Thyroid gland (tissue), 4 donors: ENCODE data around the gene LSM14A. TPM values are rescaled to one million over a fixed set of nuclear protein-coding genes. Genes with fewer than 3 reads are reported as not detected.

Source experiments
- DNase-seq, 2 donors: peaks; one replicate each; pipeline ENCODE4 v3.0.0-alpha.2; 2019
- H3K27ac ChIP-seq, 3 donors: fragments of 200-600 bp; sonication (generic); 1 replicate in 2 of 3; 2 replicates in 1 of 3; pipeline ENCODE4 v1.5.1; 2016 to 2019; ENCODE audit warnings: mild to moderate bottlenecking in 1 of 3, moderate library complexity in 1 of 3
- H3K27me3 ChIP-seq: fragments of 200-600 bp; sonication (generic); one replicate; pipeline ENCODE4 v1.5.1; 2019
- H3K36me3 ChIP-seq, 2 donors: fragments of 200-600 bp; sonication (generic); one replicate each; pipeline ENCODE4 v1.5.1; 2016 to 2019
- H3K4me1 ChIP-seq, 2 donors: fragments of 200-600 bp; sonication (generic); one replicate each; pipeline ENCODE4 v1.5.1; 2017 to 2019
- H3K4me3 ChIP-seq, 3 donors: fragments of 200-600 bp; sonication (generic); replicated peaks in 1 of 3; 1 replicate in 2 of 3; 2 replicates in 1 of 3; pipeline ENCODE4 v1.5.1; 2016; ENCODE audit warnings: mild to moderate bottlenecking in 1 of 3
- H3K9me3 ChIP-seq: fragments of 200-600 bp; sonication (generic); one replicate; pipeline ENCODE4 v1.5.1; 2017
- CTCF ChIP-seq, 6 experiments: fragments of 200-600 bp in 3 of 6; fragments of 450-650 bp in 3 of 6; sonication (generic) in 3 of 6; IDR thresholded peaks; one replicate each; pipeline ENCODE4 v1.5.1; 2016 to 2019; ENCODE audit warnings: antibody characterized with exemption in 6 of 6, mild to moderate bottlenecking in 2 of 6, inconsistent platforms in 1 of 6, moderate library complexity in 1 of 6
- POLR2A ChIP-seq, 2 donors: fragments of 450-650 bp; IDR thresholded peaks; one replicate each; pipeline ENCODE4 v1.6.1; 2017; ENCODE audit warnings: antibody characterized with exemption in 2 of 2, mild to moderate bottlenecking in 2 of 2, moderate library complexity in 1 of 2
- WGBS, 2 donors: methylation state at CpG; one replicate each; pipeline ENCODE4 v1.1.5; 2017; 5-methylcytosine and 5-hydroxymethylcytosine counted together
- intact Hi-C: fragments of 100-400 bp; cut with DNase I; formaldehyde crosslinking; loops from one replicate; pipeline ENCODE4 v1.15.1; 2023
- total RNA-seq, 4 donors: library from RNA; depleted of rRNA; stranded (reverse); fragments of >200 nt; gene quantifications; one replicate each; pipeline ENCODE4 v1.2.3, GENCODE V29; 2016

Gene LSM14A
- total RNA-seq, 4 donors from 2014 or later = 137 to 253 (median 168) TPM

- no peaks in the 10 kb centered on the region for H3K9me3 ChIP-seq
- no peak overlapping the region for H3K4me3 ChIP-seq
- H3K36me3 ChIP-seq = peaks cover 0 to 1% of the 10 kb centered on the region in 2 donors
- no peak for DNase-seq
- TF ChIP-seq POLR2A (IDR thresholded peaks at IDR 0.05) (no peak), CTCF (IDR thresholded peaks at IDR 0.05) (no peak)
- intact Hi-C loops = no loop called here
- no peak overlapping the region for H3K27ac ChIP-seq
- H3K4me1 ChIP-seq = peaks cover 48 to 63% of the 10 kb centered on the region in 2 donors
- WGBS, 2 donors = 72 to 82% methylated on average over 2 of the region's 2 CpGs
- H3K27me3 ChIP-seq = no peaks in the 10 kb centered on the region
Measured at GRCh38 chr19:34189199-34189916, 17.1 kb downstream of the LSM14A start.

- 19 to 28% methylated on average over 1 of the region's 1 CpG for WGBS, 2 donors
- Histone ChIP-seq H3K27ac (no peak overlapping the region), H3K9me3 (no peaks in the 10 kb centered on the region), H3K4me3 (no peak overlapping the region), H3K36me3 (peaks cover 5 to 7% of the 10 kb centered on the region in 2 donors), H3K4me1 (peaks cover 42 to 57% of the 10 kb centered on the region in 2 donors), H3K27me3 (no peaks in the 10 kb centered on the region)
- no peak for DNase-seq
- intact Hi-C loops = no loop called here
- TF ChIP-seq CTCF (IDR thresholded peaks at IDR 0.05) (no peak), POLR2A (IDR thresholded peaks at IDR 0.05) (no peak)
Measured at GRCh38 chr19:34189917-34190425, 17.7 kb downstream of the LSM14A start.

- Histone ChIP-seq H3K4me1 (peaks cover 32 to 42% of the 10 kb centered on the region in 2 donors), H3K36me3 (peaks cover 16 to 17% of the 10 kb centered on the region in 2 donors), H3K27me3 (no peaks in the 10 kb centered on the region), H3K27ac (no peak overlapping the region), H3K9me3 (no peaks in the 10 kb centered on the region), H3K4me3 (no peak overlapping the region)
- intact Hi-C loops = no loop called here
- no peak for TF ChIP-seq POLR2A (IDR thresholded peaks at IDR 0.05)
- no peak for TF ChIP-seq CTCF (IDR thresholded peaks at IDR 0.05)
- DNase-seq = no peak
- WGBS, 2 donors = 73 to 76% methylated on average over 3 of the region's 3 CpGs
Measured at GRCh38 chr19:34191355-34191962, 19.2 kb downstream of the LSM14A start.

- Histone ChIP-seq H3K4me1 (peaks cover 26 to 34% of the 10 kb centered on the region in 2 donors), H3K9me3 (no peaks in the 10 kb centered on the region), H3K27ac (no peak overlapping the region), H3K4me3 (no peak overlapping the region), H3K27me3 (no peaks in the 10 kb centered on the region), H3K36me3 (peaks cover 26 to 35% of the 10 kb centered on the region in 2 donors)
- WGBS, 2 donors = 80 to 91% methylated on average over 2 of the region's 2 CpGs
- intact Hi-C loops = no loop called here
- TF ChIP-seq CTCF (IDR thresholded peaks at IDR 0.05) (no peak), POLR2A (IDR thresholded peaks at IDR 0.05) (no peak)
- DNase-seq = no peak
Measured at GRCh38 chr19:34193439-34193838, 21.1 kb downstream of the LSM14A start.

GRCh38 chr19:34193876-34194275 is 21.6 kb downstream of the LSM14A start:
- peaks cover 26 to 40% of the 10 kb centered on the region in 2 donors for H3K36me3 ChIP-seq
- H3K27ac ChIP-seq = no peak overlapping the region
- no peak for TF ChIP-seq CTCF (IDR thresholded peaks at IDR 0.05)
- TF ChIP-seq POLR2A (IDR thresholded peaks at IDR 0.05) = no peak
- H3K4me3 ChIP-seq = no peak overlapping the region
- 92 to 93% methylated on average over 4 of the region's 4 CpGs for WGBS, 2 donors
- H3K27me3 ChIP-seq = no peaks in the 10 kb centered on the region
- no peaks in the 10 kb centered on the region for H3K9me3 ChIP-seq
- intact Hi-C loops = no loop called here
- H3K4me1 ChIP-seq = peaks cover 24 to 29% of the 10 kb centered on the region in 2 donors
- DNase-seq = no peak
